WTC11 (cell line): ENCODE results near the gene ZNF740. TPM values are rescaled to one million over a fixed set of nuclear protein-coding genes. Genes with fewer than 3 reads are reported as not detected.

Experiments
- ATAC-seq: fragments of 200-7000 bp; cut with Tn5 transposase; 2 replicates; pipeline ENCODE4 v1.10.0; 2021; ENCODE audit warnings: mild to moderate bottlenecking, moderate library complexity
- CTCF ChIA-PET: fragments of 300-600 bp; sonication (Branson Sonifier 250); formaldehyde crosslinking; loops from one replicate; lab custom pipeline; 2021; ENCODE audit warnings: antibody characterized with exemption; lab: Charles Lee
- POLR2A ChIA-PET: fragments of 350-600 bp; sonication (Branson Sonifier 250); formaldehyde crosslinking; loops from one replicate; lab custom pipeline; 2021; ENCODE audit warnings: antibody characterized with exemption; lab: Charles Lee
- DNase-seq: peaks from one replicate; pipeline ENCODE4 v3.0.0; 2021; ENCODE audit warnings: low spot score
- H3K27ac Mint-ChIP-seq: 2 replicates; pipeline ENCODE4 v1.8.0; 2021; ENCODE audit warnings: mixed read lengths
- H3K27me3 Mint-ChIP-seq: 2 replicates; pipeline ENCODE4 v1.8.0; 2021; ENCODE audit warnings: low read depth, mild to moderate bottlenecking, moderate library complexity, mixed read lengths
- H3K36me3 Mint-ChIP-seq: 2 replicates; pipeline ENCODE4 v1.8.0; 2021; ENCODE audit warnings: mixed read lengths
- H3K4me1 Mint-ChIP-seq: 2 replicates; pipeline ENCODE4 v1.8.0; 2022; ENCODE audit warnings: mixed read lengths
- H3K4me3 Mint-ChIP-seq: 2 replicates; pipeline ENCODE4 v1.8.0; 2021; ENCODE audit warnings: mild to moderate bottlenecking, moderate library complexity, mixed read lengths
- H3K9me3 Mint-ChIP-seq: 2 replicates; pipeline ENCODE4 v1.8.0; 2021; ENCODE audit warnings: mixed read lengths
- AFF4 ChIP-seq: sonication (generic); formaldehyde crosslinking; IDR thresholded peaks from 2 replicates; pipeline ENCODE4 v1.8.1; 2023; ENCODE audit warnings: mild to moderate bottlenecking, missing genetic modification reagents, borderline replicate concordance
- ATF1 ChIP-seq: sonication (generic); formaldehyde crosslinking; IDR thresholded peaks from 2 replicates; pipeline ENCODE4 v1.8.1; 2023; ENCODE audit warnings: mild to moderate bottlenecking, moderate library complexity, missing genetic modification reagents
- ATF3 ChIP-seq: sonication (generic); formaldehyde crosslinking; conservative IDR thresholded peaks from 2 replicates; pipeline ENCODE4 v1.8.1; 2022; ENCODE audit warnings: mild to moderate bottlenecking, missing genetic modification reagents
- ATF6 ChIP-seq: sonication (generic); formaldehyde crosslinking; IDR thresholded peaks from 2 replicates; pipeline ENCODE4 v1.8.1; 2023; ENCODE audit warnings: mild to moderate bottlenecking, missing genetic modification reagents
- CREB1 ChIP-seq: sonication (generic); formaldehyde crosslinking; IDR thresholded peaks from 2 replicates; pipeline ENCODE4 v1.8.0; 2023; ENCODE audit warnings: mild to moderate bottlenecking, missing genetic modification reagents
- ELF4 ChIP-seq: sonication (generic); formaldehyde crosslinking; IDR thresholded peaks from 2 replicates; pipeline ENCODE4 v1.8.1; 2022; ENCODE audit warnings: low read depth, mild to moderate bottlenecking, moderate library complexity, missing genetic modification reagents
- EMX1 ChIP-seq: fragments of 250-450 bp; sonication (Bioruptor Pico); IDR thresholded peaks from 2 replicates; pipeline ENCODE4 v1.8.0; 2021; ENCODE audit warnings: mild to moderate bottlenecking
- FOXP4 ChIP-seq: sonication (generic); formaldehyde crosslinking; IDR thresholded peaks from 2 replicates; pipeline ENCODE4 v1.8.0; 2022; ENCODE audit warnings: mild to moderate bottlenecking, missing genetic modification reagents
- JAZF1 ChIP-seq: fragments of 250-450 bp; sonication (Bioruptor Pico); IDR thresholded peaks from 2 replicates; pipeline ENCODE4 v1.9.0; 2021; ENCODE audit warnings: moderate library complexity, mild to moderate bottlenecking, inconsistent platforms
- JUN ChIP-seq: sonication (generic); formaldehyde crosslinking; IDR thresholded peaks from 2 replicates; pipeline ENCODE4 v1.8.0; 2023; ENCODE audit warnings: mild to moderate bottlenecking, missing genetic modification reagents
- KAT7 ChIP-seq: sonication (generic); formaldehyde crosslinking; IDR thresholded peaks from 2 replicates; pipeline ENCODE4 v1.8.1; 2023; ENCODE audit warnings: missing genetic modification reagents, mild to moderate bottlenecking, borderline replicate concordance
- MLX ChIP-seq: sonication (generic); formaldehyde crosslinking; IDR thresholded peaks from 2 replicates; pipeline ENCODE4 v1.8.1; 2023; ENCODE audit warnings: mild to moderate bottlenecking, missing genetic modification reagents, moderate library complexity
- MXD4 ChIP-seq: fragments of 250-450 bp; sonication (Bioruptor Pico); IDR thresholded peaks from 2 replicates; pipeline ENCODE4 v1.8.0; 2021; ENCODE audit warnings: mild to moderate bottlenecking, moderate library complexity, borderline replicate concordance
- OVOL2 ChIP-seq: fragments of 250-450 bp; sonication (Bioruptor Pico); IDR thresholded peaks from 2 replicates; pipeline ENCODE4 v1.9.0; 2021; ENCODE audit warnings: mild to moderate bottlenecking, borderline replicate concordance
- PRRX2 ChIP-seq: fragments of 250-450 bp; sonication (Bioruptor Pico); IDR thresholded peaks from 2 replicates; pipeline ENCODE4 v1.8.0; 2021; ENCODE audit warnings: mild to moderate bottlenecking
- RORB ChIP-seq: fragments of 250-450 bp; sonication (Bioruptor Pico); IDR thresholded peaks from 2 replicates; pipeline ENCODE4 v1.9.0; 2021; ENCODE audit warnings: mild to moderate bottlenecking
- SOX15 ChIP-seq: fragments of 250-450 bp; sonication (Bioruptor Pico); IDR thresholded peaks from 2 replicates; pipeline ENCODE4 v1.9.0; 2021; ENCODE audit warnings: mild to moderate bottlenecking
- ZBTB43 ChIP-seq: sonication (generic); formaldehyde crosslinking; IDR thresholded peaks from 2 replicates; pipeline ENCODE4 v1.8.1; 2023; ENCODE audit warnings: mild to moderate bottlenecking, missing genetic modification reagents
- ZNF425 ChIP-seq: fragments of 250-450 bp; sonication (Bioruptor Pico); conservative IDR thresholded peaks from 2 replicates; pipeline ENCODE4 v1.9.0; 2021; ENCODE audit warnings: mild to moderate bottlenecking
- total RNA-seq: library from RNA; stranded (reverse); gene quantifications from 3 replicates; pipeline ENCODE4 v1.2.3, GENCODE V29; 2021

The ZNF740 gene
- total RNA-seq, 1 experiment from 2014 or later: 26.6 TPM

- H3K9me3 Mint-ChIP-seq: no peaks in the 10 kb centered on the region
- DNase-seq: no peak
- H3K27ac Mint-ChIP-seq: no peak overlapping the region
- peaks cover 3% of the 10 kb centered on the region; the same call in 1 of the 2 replicates for H3K4me1 Mint-ChIP-seq
- POLR2A ChIA-PET: no interaction called here
- TF ChIP-seq ZNF425: no peak
- no peak for TF ChIP-seq MXD4 (CRISPR knock-in tag)
- TF ChIP-seq AFF4 (CRISPR knock-in tag): no peak
- no peak for TF ChIP-seq MLX (CRISPR knock-in tag)
- TF ChIP-seq FOXP4 (CRISPR knock-in tag): no peak
- no peak for TF ChIP-seq PRRX2 (CRISPR knock-in tag)
- TF ChIP-seq JUN (CRISPR knock-in tag): no peak
- TF ChIP-seq ATF6 (CRISPR knock-in tag): no peak
- TF ChIP-seq SOX15 (CRISPR knock-in tag): no peak
- no peak for TF ChIP-seq ELF4 (CRISPR knock-in tag)
- TF ChIP-seq KAT7 (CRISPR knock-in tag): no peak
- TF ChIP-seq ATF1 (CRISPR knock-in tag): no peak
- no peak for TF ChIP-seq OVOL2
- no peak for TF ChIP-seq JAZF1
- no peak for TF ChIP-seq ZBTB43 (CRISPR knock-in tag)
- TF ChIP-seq RORB (CRISPR knock-in tag): no peak
- no peak for TF ChIP-seq EMX1
- TF ChIP-seq CREB1 (CRISPR knock-in tag): no peak
- no peak for TF ChIP-seq ATF3 (CRISPR knock-in tag)
- TF ChIP-seq, all 79 proteins: peak for 0
- Mint-ChIP-seq H3K27me3 (peaks cover 41% of the 10 kb centered on the region), H3K4me3 (no peak overlapping the region), H3K36me3 (no peaks in the 10 kb centered on the region)
- CTCF ChIA-PET: interaction anchor here (1.2 to 1.6 kb wide), 2 partner anchors 8 to 169 kb away, joined by 3 read pairs; partner anchors contain the start of gene AAAS
- no peak for ATAC-seq
Measured at GRCh38 chr12:53152390-53152789, 28.1 kb upstream of the ZNF740 start.
